COR-L47 (cell line): ENCODE results near the gene RFX6.

Experiments used
- DNase-seq: peaks from one replicate; lab custom pipeline; 2025; lab: John Stamatoyannopoulos, UW

The RFX6 gene

DNA sequence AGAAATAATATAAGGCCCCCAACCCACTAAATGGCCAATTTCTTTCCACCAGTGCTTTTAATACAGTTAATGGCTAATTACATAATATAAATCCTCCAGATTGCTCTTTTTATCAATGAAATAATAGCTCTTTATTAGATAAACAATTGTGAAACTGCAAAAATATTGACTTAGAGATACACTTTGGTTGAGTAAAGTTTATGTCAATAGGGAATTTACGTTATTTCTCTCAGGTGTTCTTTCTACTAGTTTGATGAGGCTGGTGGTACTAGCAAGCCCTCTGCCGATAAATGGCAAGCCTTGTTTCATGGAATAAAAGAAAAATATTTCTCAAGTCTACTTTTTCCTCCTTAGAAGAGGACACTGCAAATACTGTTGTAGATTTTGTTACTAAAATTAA is 18.9 kb downstream of the RFX6 start:
- DNase-seq, result no peak

DNA sequence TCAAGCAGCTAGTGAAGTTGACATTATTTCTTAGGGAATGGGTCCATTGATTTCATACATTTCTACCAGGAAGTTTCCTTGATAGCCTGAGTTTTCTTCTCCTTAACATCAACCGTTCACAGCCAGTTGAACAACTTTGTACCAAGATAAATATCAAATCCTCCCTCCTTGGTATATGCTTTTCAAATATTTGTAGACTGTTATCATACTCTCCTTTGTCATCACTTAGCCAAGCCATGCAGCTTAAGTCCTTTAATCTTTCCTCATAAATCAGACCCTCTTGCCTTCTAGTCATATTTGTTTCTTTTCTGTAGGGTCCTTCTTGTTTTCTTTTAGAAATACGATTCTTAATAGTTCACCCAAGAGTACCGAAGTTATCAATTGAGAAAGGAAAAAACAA is 25.6 kb downstream of the RFX6 start:
- DNase-seq, result no peak

DNA sequence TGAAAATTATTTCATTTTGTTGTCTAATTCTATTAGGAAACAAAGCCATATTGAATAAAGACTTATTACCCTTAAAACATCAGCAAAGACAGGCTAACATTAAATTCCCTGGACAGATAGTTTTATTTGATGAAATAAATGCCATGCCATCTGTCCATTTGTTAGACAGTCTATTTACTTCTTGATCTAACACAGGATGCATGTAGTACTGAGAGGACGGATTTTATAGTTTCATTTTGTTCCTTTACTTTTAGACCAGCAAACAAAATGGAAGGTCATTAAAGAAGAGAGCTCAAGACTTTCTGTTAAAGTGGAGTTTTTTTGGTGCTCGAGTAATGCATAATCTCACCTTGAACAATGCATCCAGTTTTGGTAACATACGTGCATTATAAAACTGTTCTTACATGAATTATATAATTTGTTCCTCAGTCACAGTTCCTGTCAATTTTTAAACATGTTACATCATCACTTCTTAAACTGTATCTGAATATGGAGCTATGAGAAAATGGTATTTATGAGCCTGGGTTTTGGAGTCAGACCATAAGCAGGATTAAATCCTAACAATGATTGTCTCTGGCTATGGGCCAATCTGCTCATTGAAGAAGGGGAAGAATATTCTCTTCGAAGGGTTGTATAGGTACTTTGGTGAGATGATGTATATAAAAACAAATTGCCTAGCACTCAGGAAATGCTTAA is 46.0 kb downstream of the RFX6 start:
- DNase-seq, result no peak

DNA sequence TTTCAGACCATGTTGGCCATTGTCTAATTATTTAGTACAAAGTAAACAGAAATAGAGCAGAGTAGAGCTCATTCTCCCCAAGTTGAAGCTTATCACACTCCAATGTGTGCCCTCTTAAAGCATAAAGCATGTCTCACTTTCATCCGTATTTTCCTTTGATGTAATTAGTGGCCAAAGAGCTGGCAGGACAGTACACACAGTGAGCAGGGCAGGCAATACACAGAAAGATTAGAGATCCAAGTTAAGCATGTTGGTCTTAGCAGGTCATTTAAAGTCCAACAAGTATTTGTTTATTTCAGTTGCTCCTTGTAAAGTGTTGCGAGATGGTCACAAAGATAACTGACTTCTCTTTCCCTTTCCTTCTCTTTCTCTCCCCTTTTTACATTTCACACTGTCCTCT is 47.2 kb downstream of the RFX6 start:
- DNase-seq, result no peak

DNA sequence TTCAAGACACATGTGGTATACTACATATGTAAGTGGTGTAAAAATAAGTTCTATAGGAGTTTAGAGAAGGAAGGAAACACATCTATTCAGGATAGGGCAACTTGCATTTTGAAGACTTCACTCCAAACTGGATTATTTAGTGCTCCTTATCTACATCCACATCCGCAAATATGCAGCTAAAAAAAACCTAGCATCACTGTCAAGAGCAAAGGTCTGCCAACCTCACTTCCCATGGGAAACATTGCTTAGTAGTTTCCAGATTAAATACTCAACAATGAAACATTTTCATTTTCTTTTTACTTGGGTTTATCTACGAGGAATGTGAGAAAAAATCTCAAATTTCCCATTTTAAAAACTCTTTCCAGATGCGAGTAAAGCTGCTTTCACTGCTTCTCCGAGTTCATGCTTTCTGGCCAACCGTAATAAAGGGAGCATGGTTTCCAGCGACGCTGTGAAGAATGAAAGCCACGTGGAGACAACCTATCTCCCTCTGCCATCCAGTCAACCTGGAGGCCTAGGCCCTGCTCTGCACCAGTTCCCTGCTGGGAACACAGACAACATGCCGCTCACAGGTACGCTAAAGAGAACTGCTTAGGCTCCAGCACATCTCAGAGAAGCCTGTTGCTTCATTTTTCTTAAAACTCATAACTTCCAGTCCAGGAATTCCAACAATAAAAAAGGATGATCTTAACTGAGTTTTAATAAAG is 48.2 kb downstream of the RFX6 start:
- no peak for DNase-seq

DNA sequence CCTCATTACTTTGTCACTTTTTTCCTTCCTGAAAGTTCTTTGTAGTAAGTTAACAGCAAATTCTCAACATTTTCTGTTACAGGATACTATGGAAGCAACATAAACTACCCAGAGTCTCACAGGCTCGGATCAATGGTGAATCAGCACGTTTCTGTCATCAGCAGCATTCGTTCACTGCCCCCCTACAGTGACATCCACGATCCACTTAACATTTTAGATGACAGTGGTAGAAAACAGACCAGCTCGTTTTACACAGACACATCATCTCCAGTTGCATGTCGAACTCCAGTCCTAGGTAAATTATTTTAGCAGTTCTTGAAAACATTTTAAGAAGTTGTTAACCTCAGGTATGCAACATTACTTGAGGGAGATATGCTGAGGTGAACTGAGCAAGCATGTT is 51.6 kb downstream of the RFX6 start:
- no peak for DNase-seq

DNA sequence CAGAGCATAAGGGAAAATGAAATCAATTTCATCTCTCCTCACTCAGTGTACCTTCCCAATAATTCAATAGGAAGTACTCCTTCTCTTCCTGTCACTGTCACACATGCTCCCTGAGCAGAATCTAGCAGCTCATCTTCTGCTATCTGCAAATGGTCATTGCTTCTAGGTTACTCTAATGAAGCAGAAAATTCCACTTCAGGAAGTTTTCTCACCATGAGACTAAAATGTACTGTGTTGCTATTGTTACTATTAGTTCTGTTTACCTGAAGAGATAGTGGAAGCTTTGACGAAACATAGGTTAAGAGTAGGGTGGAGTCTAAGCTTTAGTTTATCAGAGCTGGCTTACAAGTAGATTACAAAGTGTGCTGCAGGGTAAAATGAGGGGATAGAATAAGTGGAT is 52.8 kb downstream of the RFX6 start:
- DNase-seq, result no peak

DNA sequence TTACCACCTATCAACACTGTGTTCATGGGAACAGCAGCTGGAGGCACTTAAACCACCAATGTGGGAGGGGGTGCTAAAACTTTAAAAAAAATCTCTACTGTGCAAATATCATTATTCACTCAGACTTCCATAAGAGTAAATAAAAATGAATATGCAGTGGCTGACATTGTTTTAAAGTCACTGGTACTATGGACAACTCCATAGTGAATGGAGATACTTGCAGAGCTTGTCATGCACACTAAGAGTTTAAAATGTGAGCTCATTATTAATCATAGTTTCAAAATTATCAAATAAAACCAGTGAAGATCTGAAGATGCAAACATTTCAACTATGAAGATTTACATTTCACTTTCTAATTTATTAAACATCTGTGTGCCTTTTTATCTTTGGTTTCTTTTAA is 54.4 kb downstream of the RFX6 start:
- no peak for DNase-seq

DNA sequence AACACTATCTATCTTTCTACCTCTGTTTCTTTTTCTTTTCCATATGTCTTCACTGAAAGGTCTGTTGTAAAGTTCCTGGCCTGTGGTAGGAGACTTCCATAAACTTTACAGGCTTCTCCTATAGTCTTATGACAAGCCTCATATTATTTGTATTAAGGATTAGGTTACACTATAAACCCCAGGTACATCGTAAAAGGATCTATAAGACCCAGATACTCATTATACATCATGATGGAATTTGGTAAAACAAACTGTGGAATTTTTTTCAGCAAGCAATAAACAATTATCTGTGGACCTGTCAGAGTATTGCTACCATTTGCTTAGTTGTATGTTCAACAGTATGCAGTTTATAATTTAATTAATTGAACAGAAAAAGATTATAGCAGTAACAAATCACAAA is 55.5 kb downstream of the RFX6 start:
- no peak for DNase-seq

DNA sequence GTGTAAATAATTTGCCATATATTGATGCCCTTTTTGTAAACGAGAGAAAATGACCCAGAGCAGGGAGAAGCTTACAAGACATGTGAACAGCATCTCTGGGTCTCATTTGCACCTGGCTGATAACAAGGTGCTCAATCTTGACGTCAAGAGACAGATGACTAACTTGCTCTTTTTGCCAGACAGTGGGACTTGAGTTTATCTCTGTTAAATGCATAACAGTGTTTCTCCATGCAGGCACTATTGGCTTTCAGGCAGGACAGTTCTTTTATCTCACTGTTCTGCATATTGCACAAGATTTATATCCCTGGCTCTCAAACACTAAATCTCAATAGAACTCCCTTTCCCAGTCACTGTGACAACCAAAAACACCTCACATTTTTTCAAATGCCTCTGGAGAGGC is 56.4 kb downstream of the RFX6 start:
- no peak for DNase-seq

DNA sequence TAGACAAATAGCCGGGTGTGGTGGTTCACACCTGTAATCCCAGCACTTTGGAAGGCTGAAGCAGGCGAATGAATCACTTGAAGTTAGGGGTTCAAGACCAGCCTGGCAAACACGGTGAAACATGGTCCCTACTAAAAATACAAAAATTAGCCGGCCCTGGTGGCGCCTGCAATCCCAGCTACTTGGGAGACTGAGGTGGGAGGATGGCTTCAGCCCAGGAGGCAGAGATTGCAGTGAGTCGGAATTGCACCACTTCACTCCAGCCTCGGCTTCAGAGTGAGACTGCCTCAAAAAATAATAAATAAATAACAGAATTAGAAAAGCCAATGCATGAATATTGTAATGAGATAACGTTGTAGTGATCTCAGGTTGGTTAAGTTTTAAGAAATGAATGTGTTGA is 61.3 kb downstream of the RFX6 start:
- DNase-seq, result no peak

DNA sequence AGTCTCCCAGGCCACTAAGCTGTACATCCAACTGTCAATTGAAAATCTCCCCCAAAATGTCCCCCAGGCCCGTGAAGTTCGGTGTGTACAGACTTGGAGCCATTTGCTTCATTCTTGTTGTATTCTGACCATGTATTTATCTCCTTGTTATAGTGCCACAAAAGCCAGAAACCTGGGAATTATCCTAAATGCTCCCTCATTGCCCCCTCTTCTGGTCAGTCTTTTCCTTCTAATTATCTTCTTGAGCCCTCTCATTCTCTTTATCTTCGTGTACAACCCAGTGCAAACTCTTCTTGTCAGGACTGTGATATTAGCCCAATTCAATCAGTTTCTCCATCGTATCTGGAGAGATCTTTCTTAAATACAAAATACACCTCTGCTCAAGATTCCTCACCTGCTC is 64.7 kb downstream of the RFX6 start:
- no peak for DNase-seq

DNA sequence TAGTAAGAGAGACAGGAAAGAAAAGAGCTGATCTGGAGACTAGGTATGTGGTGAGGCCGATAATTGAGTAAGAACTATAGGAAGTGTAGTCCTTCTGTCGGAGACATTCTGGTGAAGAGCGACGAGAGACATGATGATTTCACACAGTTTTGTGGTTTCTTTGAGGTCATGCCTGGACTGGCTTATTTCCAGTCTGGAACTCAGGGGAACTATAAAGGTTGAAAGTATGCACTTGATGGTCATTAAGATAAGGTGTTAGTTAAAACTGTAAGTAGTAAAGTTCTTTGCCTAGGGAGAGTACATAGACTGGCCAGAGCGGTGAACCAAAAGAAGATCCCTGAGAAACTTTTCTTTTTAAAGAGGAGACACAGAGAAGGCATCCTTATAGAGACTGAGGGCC is 68.8 kb downstream of the RFX6 start:
- DNase-seq, result no peak

DNA sequence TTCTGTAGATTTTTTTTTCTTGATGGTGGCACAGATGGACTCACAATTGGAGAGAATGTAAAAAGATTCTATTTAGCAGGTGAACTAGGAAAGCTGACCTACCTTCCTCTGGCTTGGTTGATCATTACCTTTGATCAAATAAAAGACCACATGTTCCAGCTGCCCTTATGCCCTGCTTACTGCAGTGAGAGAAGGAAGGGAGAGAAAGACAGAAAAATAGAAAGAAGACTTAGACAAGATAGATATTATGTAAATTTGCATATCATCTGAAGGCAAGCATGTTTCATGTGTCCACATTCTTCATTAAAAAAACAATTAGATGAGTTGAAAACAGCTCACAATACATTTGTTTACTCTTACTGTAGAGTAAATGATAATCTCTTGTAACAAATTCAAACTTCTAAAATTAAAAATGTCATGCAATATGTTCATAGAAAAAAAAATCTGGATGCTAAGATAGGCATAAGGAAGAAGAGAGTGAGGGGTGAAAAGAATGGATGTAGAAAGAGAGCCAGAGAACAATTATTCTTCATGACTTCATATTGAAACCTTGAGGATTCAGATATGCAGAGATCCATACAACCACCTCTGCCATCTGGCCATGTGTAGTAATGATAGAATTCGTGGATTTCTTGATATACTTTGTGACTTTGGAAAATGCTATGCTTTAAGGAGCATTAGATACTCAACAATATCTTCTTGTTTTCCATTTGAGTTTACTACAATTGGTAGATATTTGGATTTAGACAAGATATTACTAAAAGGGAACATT is 71.7 kb downstream of the RFX6 start:
- DNase-seq, result no peak

DNA sequence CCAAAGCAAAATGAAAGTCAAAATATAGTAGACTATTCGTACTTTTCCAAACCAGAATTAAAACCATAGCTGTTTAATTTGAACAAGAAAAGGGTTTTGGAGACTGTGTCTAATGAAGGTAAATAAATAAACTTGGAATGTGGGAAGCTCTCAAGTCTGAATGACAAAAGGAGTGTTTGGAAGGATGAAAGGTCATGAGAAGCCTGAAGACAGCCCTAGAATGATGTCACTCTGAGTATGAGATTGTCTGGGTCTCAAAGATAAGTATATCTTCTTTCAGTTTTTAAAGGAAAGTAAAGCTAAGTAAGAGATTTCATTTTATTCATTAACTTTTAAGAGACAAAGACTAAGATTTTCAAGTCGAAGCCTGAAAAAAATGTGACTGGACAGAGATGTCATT is 72.9 kb downstream of the RFX6 start:
- DNase-seq, result no peak

DNA sequence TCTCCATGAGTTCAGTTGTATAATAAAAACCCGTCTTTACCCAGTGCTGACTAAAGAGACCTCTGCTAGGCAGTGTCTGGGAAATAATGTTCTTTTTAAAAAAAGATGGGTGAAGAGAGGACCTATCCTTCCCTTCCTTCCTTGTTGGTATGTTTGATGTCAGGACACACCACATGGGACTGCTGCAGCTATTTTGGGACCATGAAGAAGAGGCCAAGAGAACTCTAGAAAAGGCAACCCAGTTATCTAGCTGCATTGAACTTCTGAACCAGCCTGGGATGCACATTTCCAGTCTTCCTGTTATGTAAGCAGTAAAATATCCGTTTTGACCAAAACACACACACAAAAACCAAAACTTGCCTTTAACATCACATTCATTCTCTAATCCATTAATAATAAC is 77.3 kb downstream of the RFX6 start:
- no peak for DNase-seq

DNA sequence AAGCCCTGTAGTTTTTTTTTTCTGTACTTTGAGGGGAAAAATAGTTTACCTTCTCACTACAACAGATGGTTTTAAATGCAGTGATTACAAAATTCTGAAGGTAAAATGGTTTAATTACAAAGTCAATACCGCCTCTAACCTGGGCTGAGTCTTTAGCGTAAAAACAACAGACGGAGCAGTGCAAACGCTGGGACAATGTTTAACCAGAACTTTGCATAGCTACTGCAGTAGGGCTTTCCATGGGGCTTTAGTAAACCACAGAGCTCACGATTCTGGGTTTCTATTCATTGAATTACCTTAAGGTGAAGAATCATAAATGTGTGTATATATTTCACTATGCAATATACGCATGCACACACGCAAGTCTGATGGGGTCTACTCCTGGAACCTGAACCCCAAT is 77.9 kb downstream of the RFX6 start:
- no peak for DNase-seq

DNA sequence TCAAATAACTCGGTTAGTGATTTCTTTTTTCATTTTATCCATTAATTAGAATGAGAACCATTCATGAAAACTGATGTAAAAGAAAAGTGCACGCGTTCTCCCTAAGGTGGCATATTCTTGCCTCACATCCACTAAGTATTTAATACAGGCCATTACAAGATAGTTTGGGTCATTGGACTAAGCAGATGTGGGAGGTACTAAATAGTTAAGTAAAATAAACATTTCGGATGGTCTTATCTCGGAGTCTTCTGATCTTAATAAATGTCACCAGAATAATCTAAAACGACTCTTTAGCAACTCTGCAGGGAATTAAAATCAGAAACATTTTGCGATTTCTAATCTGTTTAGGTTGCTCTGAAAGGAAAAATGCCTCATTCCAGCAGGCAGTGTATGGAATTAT is 78.7 kb downstream of the RFX6 start:
- DNase-seq, result no peak

DNA sequence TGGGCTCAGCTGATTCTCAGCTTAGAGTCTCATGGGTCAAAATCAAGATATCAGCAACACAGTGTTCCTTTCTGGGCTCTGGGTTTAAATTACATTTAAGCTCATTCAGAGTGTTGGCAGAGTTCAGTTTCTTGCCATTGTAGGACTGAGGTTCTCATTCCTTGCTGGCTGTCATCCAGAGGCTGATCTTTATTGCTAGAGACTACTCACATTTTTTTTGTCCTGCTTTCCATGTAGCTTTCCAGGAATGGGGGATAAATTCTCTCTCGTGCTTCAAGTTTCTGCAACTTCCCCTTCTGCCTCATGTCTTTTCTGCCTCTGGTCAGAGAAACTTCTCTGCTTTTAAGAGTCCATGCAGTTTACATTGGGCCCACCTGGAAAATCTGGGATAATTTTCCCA is 86.9 kb downstream of the RFX6 start:
- no peak for DNase-seq

DNA sequence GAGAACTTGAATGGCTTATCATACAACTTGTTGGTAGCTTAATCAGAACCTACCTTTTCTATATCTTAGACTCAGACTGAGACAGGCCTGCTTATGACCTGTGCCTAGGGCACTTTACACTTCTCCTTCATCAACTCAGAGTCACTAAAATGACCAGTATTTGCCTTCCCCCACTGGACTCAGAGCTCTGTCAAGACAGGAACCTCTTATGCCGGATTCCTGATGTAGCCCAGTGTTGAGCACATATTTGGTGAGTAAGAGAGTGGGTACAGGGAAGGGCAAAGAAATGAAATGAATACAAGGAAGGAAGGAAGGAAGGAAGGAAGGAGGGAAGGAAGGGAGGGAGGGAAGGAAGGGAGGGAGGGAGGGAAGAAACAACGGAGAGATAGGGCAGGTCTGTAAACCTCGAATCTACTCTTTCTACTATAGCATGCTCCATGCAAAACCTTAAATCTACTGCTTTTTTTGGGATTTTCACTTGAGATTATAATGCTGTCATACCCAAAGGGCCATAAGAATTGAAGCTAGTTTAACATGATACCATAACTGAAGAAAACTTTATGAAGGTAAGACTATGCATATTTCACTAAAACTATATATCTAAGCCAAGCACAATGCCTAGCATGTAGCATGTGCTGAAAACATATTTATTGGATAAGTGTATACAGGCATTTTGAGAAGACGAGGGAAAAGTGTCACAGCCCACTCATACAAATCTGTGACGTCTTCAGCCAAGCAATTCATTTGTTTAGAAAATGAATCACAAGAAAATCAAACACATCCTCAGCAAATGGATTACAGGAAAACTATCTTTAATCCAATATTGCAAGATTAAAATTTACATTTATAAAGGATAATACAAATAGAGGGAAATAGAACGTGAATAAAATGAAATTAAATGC is 89.9 kb downstream of the RFX6 start:
- DNase-seq, result no peak

DNA sequence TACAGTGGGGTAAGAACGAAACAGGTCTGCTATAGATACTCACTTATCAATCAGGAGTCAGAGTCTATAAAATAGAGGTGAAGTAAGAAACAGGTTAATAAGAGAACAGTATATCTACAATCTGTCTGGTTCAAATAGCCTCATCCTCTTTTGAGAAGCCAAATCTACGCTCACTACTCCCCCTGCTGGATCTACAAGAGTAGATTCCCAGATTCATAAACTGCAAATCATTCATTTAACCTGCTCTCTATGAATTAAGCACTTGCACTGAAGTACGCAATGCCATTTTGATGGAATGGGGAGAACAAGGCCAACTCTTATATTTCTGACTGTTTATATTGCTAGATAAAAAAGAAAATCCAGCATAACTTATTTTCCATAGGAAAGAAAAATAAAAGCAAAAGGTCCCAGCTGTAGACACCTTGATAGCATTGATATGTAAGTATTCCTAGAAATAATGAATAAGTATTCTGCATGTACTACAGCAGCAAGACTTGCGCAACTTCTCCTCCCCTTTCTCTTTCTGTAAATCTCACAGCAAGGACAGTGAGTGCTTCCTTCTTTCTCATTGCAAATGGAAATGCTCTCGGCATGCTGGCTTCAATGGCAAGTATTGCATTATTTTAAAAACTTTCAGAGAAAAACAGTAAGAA is 92.3 kb downstream of the RFX6 start:
- peak; percentile 35 for DNase-seq

DNA sequence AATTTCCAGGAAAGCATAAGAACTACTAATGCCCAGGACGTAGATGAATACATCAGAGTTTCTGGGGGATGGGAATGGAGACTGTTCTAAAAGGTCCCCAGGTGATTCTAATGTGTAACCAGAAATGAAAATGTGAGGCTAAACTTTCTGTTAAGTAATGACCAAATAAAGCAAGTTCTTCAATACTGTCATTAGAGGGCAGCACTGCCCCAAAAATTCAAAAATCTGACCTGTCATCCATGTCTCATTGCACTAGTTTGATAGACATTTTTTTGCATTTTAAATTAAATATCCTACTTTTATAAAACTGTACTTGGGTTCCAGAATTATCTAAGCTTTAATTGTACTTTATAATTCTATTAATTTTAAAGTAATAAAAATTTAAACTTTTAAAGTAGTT is 94.9 kb downstream of the RFX6 start:
- DNase-seq, result no peak
